Measurements from ENCODE around the gene COG7.

DNA sequence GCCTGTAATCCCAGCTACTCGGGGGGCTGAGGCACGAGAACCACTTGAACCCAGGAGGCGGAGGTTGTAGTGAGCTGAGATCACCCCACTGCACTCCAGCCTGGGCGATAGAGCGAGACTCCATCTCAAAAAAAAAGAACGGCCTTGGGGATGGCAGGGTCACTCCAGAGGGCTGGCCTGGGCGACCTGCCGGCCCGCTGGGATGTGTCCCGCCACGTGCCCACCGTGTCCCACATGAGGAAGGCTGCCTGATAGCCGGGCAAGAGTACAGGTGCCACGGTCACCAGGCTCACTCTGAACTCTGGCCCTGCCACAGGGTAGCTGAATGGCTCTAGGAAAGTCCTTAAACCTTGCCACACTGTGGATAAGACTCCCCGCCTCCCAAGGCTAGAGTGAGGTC lies 67.5 kb downstream of the COG7 start:
- no peak for TF ChIP-seq NFE2L1 (CRISPR knock-in tag; IDR thresholded peaks at IDR 0.05)
- TF ChIP-seq, protein P1, sequence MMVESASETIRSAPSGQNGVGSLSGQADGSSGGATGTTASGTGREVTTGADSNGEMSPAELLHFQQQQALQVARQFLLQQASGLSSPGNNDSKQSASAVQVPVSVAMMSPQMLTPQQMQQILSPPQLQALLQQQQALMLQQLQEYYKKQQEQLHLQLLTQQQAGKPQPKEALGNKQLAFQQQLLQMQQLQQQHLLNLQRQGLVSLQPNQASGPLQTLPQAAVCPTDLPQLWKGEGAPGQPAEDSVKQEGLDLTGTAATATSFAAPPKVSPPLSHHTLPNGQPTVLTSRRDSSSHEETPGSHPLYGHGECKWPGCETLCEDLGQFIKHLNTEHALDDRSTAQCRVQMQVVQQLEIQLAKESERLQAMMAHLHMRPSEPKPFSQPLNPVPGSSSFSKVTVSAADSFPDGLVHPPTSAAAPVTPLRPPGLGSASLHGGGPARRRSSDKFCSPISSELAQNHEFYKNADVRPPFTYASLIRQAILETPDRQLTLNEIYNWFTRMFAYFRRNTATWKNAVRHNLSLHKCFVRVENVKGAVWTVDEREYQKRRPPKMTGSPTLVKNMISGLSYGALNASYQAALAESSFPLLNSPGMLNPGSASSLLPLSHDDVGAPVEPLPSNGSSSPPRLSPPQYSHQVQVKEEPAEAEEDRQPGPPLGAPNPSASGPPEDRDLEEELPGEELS (CRISPR knock-in tag; IDR thresholded peaks at IDR 0.05): no peak
- TF ChIP-seq, protein P2, sequence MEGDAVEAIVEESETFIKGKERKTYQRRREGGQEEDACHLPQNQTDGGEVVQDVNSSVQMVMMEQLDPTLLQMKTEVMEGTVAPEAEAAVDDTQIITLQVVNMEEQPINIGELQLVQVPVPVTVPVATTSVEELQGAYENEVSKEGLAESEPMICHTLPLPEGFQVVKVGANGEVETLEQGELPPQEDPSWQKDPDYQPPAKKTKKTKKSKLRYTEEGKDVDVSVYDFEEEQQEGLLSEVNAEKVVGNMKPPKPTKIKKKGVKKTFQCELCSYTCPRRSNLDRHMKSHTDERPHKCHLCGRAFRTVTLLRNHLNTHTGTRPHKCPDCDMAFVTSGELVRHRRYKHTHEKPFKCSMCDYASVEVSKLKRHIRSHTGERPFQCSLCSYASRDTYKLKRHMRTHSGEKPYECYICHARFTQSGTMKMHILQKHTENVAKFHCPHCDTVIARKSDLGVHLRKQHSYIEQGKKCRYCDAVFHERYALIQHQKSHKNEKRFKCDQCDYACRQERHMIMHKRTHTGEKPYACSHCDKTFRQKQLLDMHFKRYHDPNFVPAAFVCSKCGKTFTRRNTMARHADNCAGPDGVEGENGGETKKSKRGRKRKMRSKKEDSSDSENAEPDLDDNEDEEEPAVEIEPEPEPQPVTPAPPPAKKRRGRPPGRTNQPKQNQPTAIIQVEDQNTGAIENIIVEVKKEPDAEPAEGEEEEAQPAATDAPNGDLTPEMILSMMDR (IDR thresholded peaks at IDR 0.05): no peak
- no peak for TF ChIP-seq IRF2 (CRISPR knock-in tag; IDR thresholded peaks at IDR 0.05; ENCODE audit: borderline replicate concordance, low read depth)
- no peak for TF ChIP-seq ELF4 (CRISPR knock-in tag; IDR thresholded peaks at IDR 0.05; ENCODE audit: low read depth)
- no peak for TF ChIP-seq ESRRA (CRISPR knock-in tag; IDR thresholded peaks at IDR 0.05; ENCODE audit: borderline replicate concordance)
